ENCODE measurements around the gene GPRIN2.
"Not testable (repeated sequence)": the region's sequence is repeated elsewhere in the genome, so short reads cannot be mapped to it uniquely, and the experiment has no call there.

GPRIN2 gene

DNA sequence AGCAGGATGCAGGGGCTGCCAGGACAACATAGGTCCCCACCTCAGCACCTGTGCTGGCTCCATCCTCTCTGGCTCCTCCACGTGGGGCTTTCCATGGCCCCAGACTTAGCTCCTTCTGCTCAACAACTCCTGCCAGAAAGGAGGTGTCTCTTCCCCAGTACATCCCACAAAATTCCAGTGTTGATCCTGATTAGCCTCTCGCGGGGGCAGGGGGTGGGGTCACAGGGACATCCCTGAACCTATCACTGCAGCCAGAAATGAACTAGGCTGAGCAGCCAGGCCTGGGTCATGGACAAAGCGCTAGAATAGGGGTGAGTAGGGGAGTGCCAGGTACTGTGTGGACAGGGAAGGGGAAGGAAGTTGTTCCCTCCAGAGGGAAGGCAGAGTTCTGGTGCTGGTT is 17.4 kb upstream of the GPRIN2 start:
- H3K4me3 ChIP-seq (ENCODE audit: low read depth, low read length), result not testable (repeated sequence)

DNA sequence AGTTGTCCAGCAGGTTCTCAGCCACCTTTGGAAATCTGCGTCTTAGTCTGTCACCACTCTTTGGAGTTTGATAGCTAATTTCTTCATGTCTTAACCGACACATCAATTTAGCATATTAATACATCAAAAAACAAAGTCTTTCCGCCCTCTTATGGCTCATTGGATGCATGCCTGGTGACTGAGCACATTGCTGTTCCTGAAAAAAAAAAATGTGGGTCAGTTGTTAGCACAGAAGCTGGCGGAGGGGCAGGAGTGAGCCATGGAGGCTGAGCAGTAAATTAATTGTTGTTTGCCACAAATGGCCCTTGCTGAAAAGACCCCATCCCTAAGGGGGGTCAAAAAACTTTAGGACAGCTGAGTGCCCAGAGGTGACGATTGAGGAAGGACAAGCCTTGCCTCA is 16.9 kb upstream of the GPRIN2 start:
- not testable (repeated sequence) for H3K4me3 ChIP-seq (ENCODE audit: low read depth, low read length)

DNA sequence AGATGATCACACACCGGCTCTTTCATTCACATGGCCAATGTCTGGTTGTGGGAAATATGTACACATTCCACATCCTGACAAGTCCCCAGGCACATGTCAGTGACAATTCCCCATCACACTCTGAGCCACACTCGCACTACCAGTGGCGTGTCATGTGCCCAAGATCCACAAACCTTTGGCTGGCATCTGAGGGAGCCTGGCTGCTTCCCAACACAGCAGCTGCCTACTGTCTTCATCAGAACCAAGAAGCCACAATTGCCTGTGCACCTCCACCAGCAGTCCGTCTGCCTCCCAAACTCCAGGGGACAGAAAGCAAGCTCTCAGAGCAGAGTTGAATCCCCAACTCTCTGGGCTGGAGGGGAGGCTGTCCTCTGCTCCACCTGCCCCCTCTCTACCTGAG is 16.3 kb upstream of the GPRIN2 start:
- not testable (repeated sequence) for H3K4me3 ChIP-seq (ENCODE audit: low read depth, low read length)

DNA sequence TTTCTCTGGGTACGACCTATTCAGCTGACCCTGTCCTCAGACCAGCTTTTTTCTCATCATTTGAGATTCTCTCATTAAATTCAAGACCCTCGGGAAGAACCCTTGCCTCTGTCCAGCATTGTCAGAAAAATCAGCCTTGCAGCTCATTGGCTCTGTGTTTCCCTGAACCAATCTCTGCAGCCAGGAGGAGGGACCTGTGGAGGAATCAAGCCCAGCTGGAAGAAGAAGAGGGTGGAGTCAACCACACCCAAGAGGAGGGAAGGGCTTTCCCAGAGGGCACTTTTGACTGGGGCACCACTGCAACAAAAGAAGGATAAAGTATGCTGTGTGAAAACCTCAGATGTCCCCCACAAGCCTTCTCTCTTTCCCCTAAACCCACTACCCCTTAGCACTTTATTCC is 14.2 kb upstream of the GPRIN2 start:
- H3K4me3 ChIP-seq (ENCODE audit: low read depth, low read length), result not testable (repeated sequence)

DNA sequence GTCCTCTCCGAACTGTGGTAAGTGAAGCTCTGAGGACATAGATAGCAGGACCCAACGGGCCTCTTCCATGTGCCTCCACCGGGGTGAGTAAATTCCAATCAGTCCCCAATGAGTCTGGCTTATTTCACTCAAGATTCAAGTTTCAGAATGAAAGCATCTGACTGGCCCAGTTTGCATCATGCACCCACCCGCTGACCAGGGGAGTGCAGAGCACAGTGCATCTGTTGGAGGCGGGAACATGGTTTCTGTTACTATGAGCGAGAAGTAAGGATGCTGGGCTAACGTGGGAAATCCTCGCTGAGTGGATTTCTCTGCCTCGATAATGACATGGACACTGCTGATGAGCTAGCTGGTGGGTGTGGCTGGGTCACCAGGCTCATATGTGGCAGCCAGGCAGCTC is 10.7 kb upstream of the GPRIN2 start:
- not testable (repeated sequence) for H3K4me3 ChIP-seq (ENCODE audit: low read depth, low read length)

DNA sequence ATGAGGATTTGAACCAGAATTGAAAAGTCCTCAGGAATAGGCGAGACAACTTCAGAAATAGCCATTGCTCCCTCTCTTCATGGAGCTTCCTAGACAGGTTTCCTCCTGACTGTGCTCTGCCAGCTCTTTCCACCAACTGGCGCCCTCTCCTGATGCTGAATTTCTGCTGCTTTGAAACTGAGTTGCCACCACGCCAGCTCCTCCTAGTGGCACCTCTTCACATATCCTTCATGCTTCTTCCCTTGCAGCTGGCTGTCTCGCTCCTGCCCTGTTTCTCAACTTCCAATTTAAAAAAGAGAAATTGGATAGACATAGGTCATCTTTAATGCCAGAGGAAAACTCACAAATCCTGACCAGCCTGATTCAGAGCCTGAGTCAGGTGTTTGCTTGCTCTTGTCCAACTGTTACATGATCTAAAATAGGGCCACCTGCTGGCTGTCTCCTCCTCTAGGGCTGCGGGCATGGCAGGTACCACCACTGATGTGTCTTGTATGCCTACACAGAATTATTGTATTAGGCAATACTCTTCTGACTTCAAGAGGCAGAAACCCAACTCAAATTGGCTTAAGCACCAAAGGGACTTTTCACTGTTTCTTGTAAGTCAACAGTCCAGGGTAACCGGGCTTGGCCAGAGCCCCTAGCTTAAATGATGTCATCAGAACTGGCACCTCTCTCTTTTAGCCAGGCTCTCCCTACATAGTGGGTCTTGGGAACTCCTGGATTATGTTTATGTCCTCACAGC is 9.3 kb upstream of the GPRIN2 start:
- H3K4me3 ChIP-seq (ENCODE audit: low read depth, low read length), result not testable (repeated sequence)
- TF ChIP-seq, protein P1, sequence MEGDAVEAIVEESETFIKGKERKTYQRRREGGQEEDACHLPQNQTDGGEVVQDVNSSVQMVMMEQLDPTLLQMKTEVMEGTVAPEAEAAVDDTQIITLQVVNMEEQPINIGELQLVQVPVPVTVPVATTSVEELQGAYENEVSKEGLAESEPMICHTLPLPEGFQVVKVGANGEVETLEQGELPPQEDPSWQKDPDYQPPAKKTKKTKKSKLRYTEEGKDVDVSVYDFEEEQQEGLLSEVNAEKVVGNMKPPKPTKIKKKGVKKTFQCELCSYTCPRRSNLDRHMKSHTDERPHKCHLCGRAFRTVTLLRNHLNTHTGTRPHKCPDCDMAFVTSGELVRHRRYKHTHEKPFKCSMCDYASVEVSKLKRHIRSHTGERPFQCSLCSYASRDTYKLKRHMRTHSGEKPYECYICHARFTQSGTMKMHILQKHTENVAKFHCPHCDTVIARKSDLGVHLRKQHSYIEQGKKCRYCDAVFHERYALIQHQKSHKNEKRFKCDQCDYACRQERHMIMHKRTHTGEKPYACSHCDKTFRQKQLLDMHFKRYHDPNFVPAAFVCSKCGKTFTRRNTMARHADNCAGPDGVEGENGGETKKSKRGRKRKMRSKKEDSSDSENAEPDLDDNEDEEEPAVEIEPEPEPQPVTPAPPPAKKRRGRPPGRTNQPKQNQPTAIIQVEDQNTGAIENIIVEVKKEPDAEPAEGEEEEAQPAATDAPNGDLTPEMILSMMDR (IDR thresholded peaks at IDR 0.05; ENCODE audit: borderline replicate concordance, insufficient read depth, low read depth, low read length), result peak; percentile 60; the same call in 1 of the 2 replicates

DNA sequence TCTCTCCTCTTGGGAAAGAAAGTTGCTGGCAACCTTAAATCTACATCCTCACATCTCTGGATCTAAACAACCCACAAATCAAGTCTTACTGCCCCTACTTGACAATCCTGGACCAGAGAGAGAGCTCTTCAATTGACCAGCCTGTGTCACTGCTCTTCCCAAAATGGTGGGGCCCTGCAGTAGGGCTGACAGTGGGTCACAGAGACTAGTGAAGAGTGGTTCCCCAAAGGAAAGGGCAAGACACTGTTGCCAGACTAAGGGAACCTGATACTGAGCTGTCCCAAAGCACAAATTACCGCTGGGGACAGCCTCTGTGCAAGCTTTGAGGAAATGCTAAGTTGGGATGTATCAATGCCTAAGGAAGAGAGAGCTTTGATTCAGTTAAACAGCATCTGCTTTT is 4.5 kb upstream of the GPRIN2 start:
- TF ChIP-seq, protein P1 (IDR thresholded peaks at IDR 0.05; ENCODE audit: borderline replicate concordance, insufficient read depth, low read depth, low read length), result no peak
- H3K4me3 ChIP-seq (ENCODE audit: low read depth, low read length), result no peak overlapping the region

DNA sequence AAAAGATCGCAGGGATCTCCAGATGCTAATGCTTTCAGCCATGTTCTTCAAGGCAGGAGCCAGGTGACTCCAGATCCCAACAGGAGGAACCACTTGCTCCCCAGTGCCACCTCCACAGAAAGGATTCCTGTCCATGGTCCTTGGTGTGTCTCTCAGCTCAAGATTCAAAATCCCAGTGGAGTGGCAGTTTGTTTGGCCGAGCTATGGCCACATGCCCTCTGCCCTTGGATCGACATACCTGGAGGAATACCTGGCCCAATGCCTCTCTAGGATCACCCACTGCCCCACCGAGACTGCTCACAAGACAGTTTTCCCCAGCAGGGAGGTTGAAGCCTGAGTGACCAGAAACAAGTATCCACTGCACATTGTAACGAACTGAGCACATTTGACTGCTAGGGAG is 3.9 kb upstream of the GPRIN2 start:
- no peak overlapping the region for H3K4me3 ChIP-seq (ENCODE audit: low read depth, low read length)
- TF ChIP-seq, protein P1 (IDR thresholded peaks at IDR 0.05; ENCODE audit: borderline replicate concordance, insufficient read depth, low read depth, low read length), result no peak

DNA sequence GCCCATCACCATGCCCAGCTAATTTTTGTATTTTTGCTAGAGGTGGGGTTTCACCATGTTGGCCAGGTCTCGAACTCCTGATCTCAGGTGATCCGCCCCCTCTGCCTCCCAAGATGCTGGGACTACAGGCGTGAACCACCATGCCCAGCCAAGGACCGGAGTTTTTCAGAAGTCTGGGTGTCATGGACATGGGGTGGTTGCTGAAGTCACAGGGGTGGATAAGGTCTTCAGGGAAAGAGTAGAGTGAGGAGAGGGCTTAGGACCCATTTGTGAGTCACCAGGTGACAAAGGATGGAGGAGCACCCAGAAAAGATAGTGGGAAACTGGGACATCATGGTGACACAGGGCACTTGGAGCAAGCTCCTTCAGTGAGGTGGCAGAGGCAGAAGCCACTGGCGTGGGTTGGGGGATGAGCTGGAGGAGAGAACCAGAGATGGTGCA is 2.8 kb upstream of the GPRIN2 start:
- H3K4me3 ChIP-seq (ENCODE audit: low read depth, low read length), result no peak overlapping the region
- TF ChIP-seq, protein P1 (IDR thresholded peaks at IDR 0.05; ENCODE audit: borderline replicate concordance, insufficient read depth, low read depth, low read length), result no peak

DNA sequence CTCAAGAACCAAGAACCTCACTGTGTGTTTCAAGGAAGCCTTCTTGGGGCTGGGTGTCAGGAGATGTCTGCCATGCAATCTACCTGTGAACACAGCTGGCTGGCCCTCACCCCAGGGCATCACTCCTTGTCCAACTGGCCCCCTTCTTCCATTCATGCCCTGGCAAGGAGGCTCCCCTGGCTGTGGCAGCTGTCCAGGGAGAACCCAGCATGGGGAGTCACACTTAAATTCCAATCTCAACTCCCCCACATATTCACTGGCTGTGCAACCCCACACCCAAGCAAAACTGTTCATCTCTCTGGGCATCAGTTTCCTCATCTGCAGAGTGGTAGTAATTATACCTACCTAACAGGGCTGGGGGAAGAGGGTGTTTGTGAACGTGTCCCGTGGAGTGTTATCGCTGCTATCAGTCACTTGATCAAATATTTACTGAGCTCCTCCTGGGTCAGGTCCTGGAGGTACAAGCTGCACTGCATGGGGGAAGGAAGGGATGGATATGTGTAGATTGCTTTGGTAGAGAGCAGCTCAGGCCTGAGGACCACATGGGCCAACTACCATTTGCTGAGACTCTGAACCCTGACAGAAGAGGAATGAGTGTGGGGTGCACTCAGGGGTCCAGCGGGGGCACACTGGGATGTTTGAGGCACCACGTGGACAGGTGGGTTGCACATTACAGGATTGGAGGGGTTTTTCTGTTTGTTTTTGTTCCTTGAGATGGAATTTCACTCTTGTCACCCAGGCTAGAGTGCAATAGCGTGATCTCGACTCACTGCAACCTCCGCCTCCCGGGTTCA is 2.1 kb upstream of the GPRIN2 start:
- TF ChIP-seq, protein P1 (IDR thresholded peaks at IDR 0.05; ENCODE audit: borderline replicate concordance, insufficient read depth, low read depth, low read length), result no peak
- no peak overlapping the region for H3K4me3 ChIP-seq (ENCODE audit: low read depth, low read length)

All from GM12875 (cell line).